ENCODE results near the gene AKAP11.

DNA sequence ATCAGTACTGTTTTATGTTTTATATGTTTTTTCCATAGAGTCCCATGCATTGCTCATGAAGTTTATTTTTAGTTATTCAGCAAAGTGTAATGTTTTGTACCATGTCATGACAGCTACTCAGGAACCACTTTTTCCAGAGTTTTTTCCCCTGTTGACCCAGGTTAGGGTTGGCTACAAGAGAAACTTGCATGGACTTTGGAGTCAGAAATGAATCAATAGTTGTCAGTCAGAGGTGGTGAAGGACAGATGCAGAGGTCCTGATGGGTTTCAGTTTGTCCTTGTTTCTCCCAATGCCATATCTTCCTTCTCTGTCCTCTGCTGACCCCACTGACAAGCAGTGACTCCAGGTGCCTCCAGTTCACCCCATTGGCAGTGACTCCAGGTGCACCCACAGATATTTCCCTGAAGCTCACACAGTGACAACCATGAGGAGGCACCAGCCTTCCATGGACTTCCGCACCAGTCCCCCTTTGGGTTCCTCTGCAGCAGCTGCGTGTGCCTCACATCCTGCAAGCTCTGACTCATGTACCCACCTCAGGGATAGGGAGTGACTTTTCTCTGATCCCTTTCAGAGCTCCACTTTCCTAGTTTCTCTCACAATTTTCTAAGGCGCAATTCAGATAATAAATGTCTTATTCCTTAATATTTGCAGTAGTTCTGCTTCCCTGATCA is 92.1 kb downstream of the AKAP11 start:
- TF ChIP-seq POLR2A (IDR thresholded peaks at IDR 0.05; ENCODE audit: low read depth, low read length) (no peak), SMC3 (IDR thresholded peaks at IDR 0.05; ENCODE audit: low read depth, low read length) (no peak), MXI1 (IDR thresholded peaks at IDR 0.05; ENCODE audit: borderline replicate concordance, low read depth, low read length) (no peak), FOS (IDR thresholded peaks at IDR 0.05; ENCODE audit: low read depth, low read length) (no peak), BHLHE40 (IDR thresholded peaks at IDR 0.05; ENCODE audit: low read depth, low read length) (no peak), RAD21 (IDR thresholded peaks at IDR 0.05; ENCODE audit: low read length) (no peak), CHD1 (IDR thresholded peaks at IDR 0.05; ENCODE audit: low read depth, low read length) (no peak)
- TF ChIP-seq, protein P1, sequence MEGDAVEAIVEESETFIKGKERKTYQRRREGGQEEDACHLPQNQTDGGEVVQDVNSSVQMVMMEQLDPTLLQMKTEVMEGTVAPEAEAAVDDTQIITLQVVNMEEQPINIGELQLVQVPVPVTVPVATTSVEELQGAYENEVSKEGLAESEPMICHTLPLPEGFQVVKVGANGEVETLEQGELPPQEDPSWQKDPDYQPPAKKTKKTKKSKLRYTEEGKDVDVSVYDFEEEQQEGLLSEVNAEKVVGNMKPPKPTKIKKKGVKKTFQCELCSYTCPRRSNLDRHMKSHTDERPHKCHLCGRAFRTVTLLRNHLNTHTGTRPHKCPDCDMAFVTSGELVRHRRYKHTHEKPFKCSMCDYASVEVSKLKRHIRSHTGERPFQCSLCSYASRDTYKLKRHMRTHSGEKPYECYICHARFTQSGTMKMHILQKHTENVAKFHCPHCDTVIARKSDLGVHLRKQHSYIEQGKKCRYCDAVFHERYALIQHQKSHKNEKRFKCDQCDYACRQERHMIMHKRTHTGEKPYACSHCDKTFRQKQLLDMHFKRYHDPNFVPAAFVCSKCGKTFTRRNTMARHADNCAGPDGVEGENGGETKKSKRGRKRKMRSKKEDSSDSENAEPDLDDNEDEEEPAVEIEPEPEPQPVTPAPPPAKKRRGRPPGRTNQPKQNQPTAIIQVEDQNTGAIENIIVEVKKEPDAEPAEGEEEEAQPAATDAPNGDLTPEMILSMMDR (conservative IDR thresholded peaks at IDR 0.05; ENCODE audit: low read depth, low read length): no peak
- TF ChIP-seq, protein P2, sequence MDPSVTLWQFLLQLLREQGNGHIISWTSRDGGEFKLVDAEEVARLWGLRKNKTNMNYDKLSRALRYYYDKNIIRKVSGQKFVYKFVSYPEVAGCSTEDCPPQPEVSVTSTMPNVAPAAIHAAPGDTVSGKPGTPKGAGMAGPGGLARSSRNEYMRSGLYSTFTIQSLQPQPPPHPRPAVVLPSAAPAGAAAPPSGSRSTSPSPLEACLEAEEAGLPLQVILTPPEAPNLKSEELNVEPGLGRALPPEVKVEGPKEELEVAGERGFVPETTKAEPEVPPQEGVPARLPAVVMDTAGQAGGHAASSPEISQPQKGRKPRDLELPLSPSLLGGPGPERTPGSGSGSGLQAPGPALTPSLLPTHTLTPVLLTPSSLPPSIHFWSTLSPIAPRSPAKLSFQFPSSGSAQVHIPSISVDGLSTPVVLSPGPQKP (IDR thresholded peaks at IDR 0.05; ENCODE audit: borderline replicate concordance, low read depth, low read length): no peak
- TF ChIP-seq, protein P3, sequence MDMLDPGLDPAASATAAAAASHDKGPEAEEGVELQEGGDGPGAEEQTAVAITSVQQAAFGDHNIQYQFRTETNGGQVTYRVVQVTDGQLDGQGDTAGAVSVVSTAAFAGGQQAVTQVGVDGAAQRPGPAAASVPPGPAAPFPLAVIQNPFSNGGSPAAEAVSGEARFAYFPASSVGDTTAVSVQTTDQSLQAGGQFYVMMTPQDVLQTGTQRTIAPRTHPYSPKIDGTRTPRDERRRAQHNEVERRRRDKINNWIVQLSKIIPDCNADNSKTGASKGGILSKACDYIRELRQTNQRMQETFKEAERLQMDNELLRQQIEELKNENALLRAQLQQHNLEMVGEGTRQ (IDR thresholded peaks at IDR 0.05; ENCODE audit: low read depth, low read length): no peak

All from IMR-90 (cell line).